Lung (tissue), 12 donors: ENCODE results near the gene ANXA1. TPM values are rescaled to one million over a fixed set of nuclear protein-coding genes. Genes with fewer than 3 reads are reported as not detected.
A peak's percentile ranks its signal among the peaks of the same experiment; 100 is the strongest.

ENCODE experiments used
- ATAC-seq: fragments of 200-7000 bp; cut with Tn5 transposase; one replicate; pipeline ENCODE4 v1.9.1; 2020; ENCODE audit warnings: moderate number of reproducible peaks; ENCODE audit not compliant: insufficient read depth, low FRiP score
- DNase-seq, 3 donors: peaks; one replicate each; pipeline ENCODE4 v3.0.0-alpha.2; 2013 to 2017
- H3K27ac ChIP-seq, 2 donors: one replicate each; pipeline ENCODE4 v1.5.1; 2013; ENCODE audit warnings: mild to moderate bottlenecking in 2 of 2, moderate library complexity in 2 of 2, control low read depth in 1 of 2, inconsistent platforms in 1 of 2, low read depth in 1 of 2, low read length in 1 of 2
- H3K27me3 ChIP-seq, 3 donors: one replicate each; pipeline ENCODE4 v1.5.1; 2013; ENCODE audit warnings: low read length in 2 of 3; ENCODE audit not compliant: control insufficient read depth in 3 of 3, insufficient read depth in 3 of 3
- H3K36me3 ChIP-seq, 4 donors: one replicate each; pipeline ENCODE4 v1.5.1; 2013; ENCODE audit warnings: low read length in 4 of 4, mild to moderate bottlenecking in 1 of 4, moderate library complexity in 1 of 4; ENCODE audit not compliant: control insufficient read depth in 4 of 4, insufficient read depth in 4 of 4
- H3K4me1 ChIP-seq, 5 donors: one replicate each; pipeline ENCODE4 v1.5.1; 2013; ENCODE audit warnings: low read length in 5 of 5, mild to moderate bottlenecking in 2 of 5, moderate library complexity in 1 of 5; ENCODE audit not compliant: control insufficient read depth in 5 of 5, insufficient read depth in 5 of 5
- H3K4me3 ChIP-seq: one replicate; pipeline ENCODE4 v1.5.1; 2013; ENCODE audit warnings: mild to moderate bottlenecking, control low read depth, moderate library complexity
- H3K9ac ChIP-seq, 2 donors: one replicate each; pipeline ENCODE4 v1.5.1; 2013; ENCODE audit warnings: low read length in 2 of 2, control low read depth in 1 of 2; ENCODE audit not compliant: insufficient read depth in 1 of 2
- H3K9me3 ChIP-seq, 4 donors: one replicate each; pipeline ENCODE4 v1.5.1; 2013; ENCODE audit warnings: low read length in 3 of 4, mild to moderate bottlenecking in 1 of 4, moderate library complexity in 1 of 4; ENCODE audit not compliant: control insufficient read depth in 4 of 4, insufficient read depth in 3 of 4
- CTCF ChIP-seq: IDR thresholded peaks from 2 replicates; pipeline ENCODE4 v1.5.1; 2012; ENCODE audit warnings: mild to moderate bottlenecking; ENCODE audit errors: control extremely low read depth, extremely low read depth
- WGBS, 2 donors: extraction: QIAGEN DNeasy Blood & Tissue Kit; methylation state at CpG; one replicate each; pipeline ENCODE4 v1.1.7; 2013; 5-methylcytosine and 5-hydroxymethylcytosine counted together
- polyA plus RNA-seq, 2 donors: library from polyadenylated mRNA; stranded (reverse); fragments of 200-250 nt; gene quantifications; one replicate each; pipeline ENCODE4 v1.2.1, GENCODE V29; 2013
- total RNA-seq, 2 donors: library from RNA; depleted of rRNA in 1 of 2; stranded (reverse); fragments of >200 nt in 1 of 2; gene quantifications; one replicate each; pipeline ENCODE4 v1.2.1, GENCODE V29; 2014 to 2021
- donor health status: control.
- donor health status: control.
- donor health status: Bipolar disorder and iron deficiency.
- donor health status: healthy.
- donor health status: DM: yes; HTN: yes; CAD: no.

The ANXA1 gene
- total and polyA plus RNA-seq, 4 donors: 234 to 477 (median 410) TPM

DNA sequence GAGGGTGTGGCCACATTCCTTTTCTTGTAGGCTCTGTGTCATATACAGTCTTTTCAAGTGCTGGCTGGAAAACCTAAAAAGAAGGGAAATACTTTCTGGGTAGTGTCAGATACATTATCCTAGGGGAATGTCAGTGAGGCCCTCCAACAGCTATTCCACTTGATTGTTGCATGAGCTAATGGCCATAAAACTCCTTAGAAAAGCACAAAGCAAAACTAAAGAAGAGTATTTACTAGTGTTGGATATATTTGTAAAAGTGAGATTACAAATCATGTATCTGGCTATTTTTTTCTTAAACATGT is 829 bp downstream of the ANXA1 start:
- no peak for ATAC-seq
- Histone ChIP-seq H3K9ac (peak overlapping the region in 1 of 2 donors; percentile 6), H3K9me3 (no peaks in the 10 kb centered on the region), H3K27me3 (no peaks in the 10 kb centered on the region), H3K36me3 (no peaks in the 10 kb centered on the region), H3K4me1 (peaks cover 0 to 18% (median 8%) of the 10 kb centered on the region in 5 donors), H3K4me3 (no peak overlapping the region), H3K27ac (peak overlapping the region in 1 of 2 donors; percentile 66)
- DNase-seq: no peak
- no peak for TF ChIP-seq CTCF

DNA sequence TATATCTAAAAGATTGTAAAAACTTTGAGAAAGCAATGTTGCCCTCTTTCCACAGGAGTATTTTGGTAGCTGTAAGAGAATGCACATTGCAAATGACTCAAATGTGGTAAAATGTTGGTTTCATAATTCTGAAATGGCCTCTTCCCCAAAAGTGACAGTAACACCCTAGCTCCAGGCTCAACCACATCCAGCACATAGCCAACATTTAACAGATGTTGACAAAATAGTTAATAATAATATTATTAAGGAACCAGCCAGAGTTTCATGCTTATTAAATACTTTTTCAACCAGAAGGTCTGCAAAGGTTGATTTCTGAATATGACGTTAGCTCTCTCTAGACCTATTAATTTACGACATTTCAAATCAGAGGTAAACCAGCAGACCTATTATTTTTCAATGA is 1.3 kb downstream of the ANXA1 start:
- Histone ChIP-seq H3K9me3 (no peaks in the 10 kb centered on the region), H3K9ac (no peak overlapping the region), H3K27ac (no peak overlapping the region), H3K27me3 (no peaks in the 10 kb centered on the region), H3K36me3 (no peaks in the 10 kb centered on the region), H3K4me3 (no peak overlapping the region), H3K4me1 (peaks cover 0 to 18% (median 8%) of the 10 kb centered on the region in 5 donors)
- ATAC-seq (no peak), DNase-seq (no peak)
- 15 to 22% methylated on average over 2 of the region's 2 CpGs for WGBS, 2 donors
- no peak for TF ChIP-seq CTCF

DNA sequence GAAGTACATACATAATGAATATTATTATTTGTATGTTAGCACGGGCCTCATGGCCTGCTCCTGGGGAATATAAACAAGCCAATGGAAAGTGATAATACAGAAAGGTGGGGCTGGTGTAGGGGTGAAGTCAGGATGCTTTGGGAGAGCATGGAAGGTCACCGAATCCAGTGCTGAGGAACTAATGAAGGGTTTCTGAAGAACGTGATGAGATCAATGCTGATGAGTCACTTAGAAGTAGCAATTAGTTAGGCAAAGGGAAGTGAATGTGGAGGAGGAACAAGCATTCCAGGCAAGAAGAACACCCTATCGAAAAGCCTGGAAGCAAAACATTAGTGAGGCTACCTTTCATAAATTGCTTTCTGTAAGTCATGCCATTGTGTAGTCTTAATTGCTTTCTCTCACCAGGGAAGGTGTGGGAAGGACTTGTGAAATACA is 2.1 kb downstream of the ANXA1 start:
- ATAC-seq (peak; percentile 32), DNase-seq (no peak)
- H3K4me3 ChIP-seq: peak overlapping the region; percentile 29
- TF ChIP-seq CTCF: no peak
- no peaks in the 10 kb centered on the region for H3K9me3 ChIP-seq
- H3K27ac ChIP-seq: peak overlapping the region; percentile 60 to 66
- no peak overlapping the region for H3K9ac ChIP-seq
- peaks cover 0 to 14% (median 8%) of the 10 kb centered on the region in 5 donors for H3K4me1 ChIP-seq
- 22 to 24% methylated on average over 4 of the region's 4 CpGs for WGBS, 2 donors
- H3K36me3 ChIP-seq: no peaks in the 10 kb centered on the region
- H3K27me3 ChIP-seq: no peaks in the 10 kb centered on the region

GRCh38 chr9:73154271-73154670 is 2.6 kb downstream of the ANXA1 start:
- DNase-seq: no peak
- Histone ChIP-seq H3K27me3 (no peaks in the 10 kb centered on the region), H3K9ac (no peak overlapping the region), H3K36me3 (peaks cover 0 to 4% (median under 1%) of the 10 kb centered on the region in 4 donors), H3K9me3 (no peaks in the 10 kb centered on the region), H3K4me3 (no peak overlapping the region), H3K4me1 (peaks cover 0 to 14% (median 6%) of the 10 kb centered on the region in 5 donors), H3K27ac (peak overlapping the region in 1 of 2 donors; percentile 66)
- no peak for ATAC-seq
- no peak for TF ChIP-seq CTCF
- WGBS, 2 donors: 64 to 70% methylated on average over 8 of the region's 8 CpGs
